ENCODE measurements around the gene CRYGN.

GRCh38 chr7:151393031-151393977 is 46.6 kb downstream of the CRYGN start:
- TF ChIP-seq TAF1 (IDR thresholded peaks at IDR 0.05; ENCODE audit: borderline replicate concordance, insufficient read depth, low read length) = no peak
- TF ChIP-seq POLR2AphosphoS5 (IDR thresholded peaks at IDR 0.05; ENCODE audit: low read depth, low read length) = no peak
